Activated CD8-positive, alpha-beta memory T cell treated with anti-CD3 and anti-CD28 coated beads for 48 hours (primary cell): ENCODE measurements around the gene C2CD4C.
"Not testable (repeated sequence)": the region's sequence is repeated elsewhere in the genome, so short reads cannot be mapped to it uniquely, and the experiment has no call there.

ENCODE experiments used
- DNase-seq, 3 experiments: peaks; one replicate each; pipeline ENCODE4 v3.0.0-alpha.2; 2020; ENCODE audit warnings: low read depth in 2 of 3, low spot score in 2 of 3

C2CD4C gene

DNA sequence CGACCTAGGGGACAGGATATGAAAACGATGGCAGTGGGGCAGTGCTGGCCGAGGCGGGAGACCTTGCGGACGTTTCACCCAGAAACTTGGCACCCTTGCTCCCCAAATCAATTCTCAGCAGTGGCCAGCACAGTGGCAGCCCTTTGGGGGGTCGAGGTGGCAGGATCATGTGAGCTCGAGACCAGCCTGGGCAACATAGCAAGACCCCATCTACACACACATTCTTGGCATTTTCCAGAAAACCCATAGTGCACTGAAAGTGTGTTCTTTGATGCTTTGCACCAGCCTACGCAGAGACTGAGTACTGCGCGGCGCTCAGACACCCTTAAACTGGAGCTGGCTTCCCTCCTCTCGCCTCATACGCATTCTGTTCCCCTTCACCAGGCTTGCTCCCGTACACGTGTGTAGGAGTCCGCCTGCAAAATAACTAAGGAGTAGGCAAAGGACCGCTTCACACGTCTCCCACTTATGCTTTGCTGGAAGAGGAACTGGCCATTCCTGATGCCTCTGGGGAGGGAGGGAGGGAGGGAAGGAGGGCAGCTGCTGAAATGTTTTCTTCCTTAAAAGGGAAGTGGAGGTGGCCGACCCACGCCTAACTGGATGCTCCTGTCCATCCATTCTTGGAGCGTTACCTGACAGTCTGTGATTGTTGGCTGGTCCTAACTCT, 40.9 kb downstream of the C2CD4C start:
- DNase-seq = no peak

- DNase-seq = no peak
Observed at GRCh38 chr19:367561-367960, 41.4 kb downstream of the C2CD4C start.

DNA sequence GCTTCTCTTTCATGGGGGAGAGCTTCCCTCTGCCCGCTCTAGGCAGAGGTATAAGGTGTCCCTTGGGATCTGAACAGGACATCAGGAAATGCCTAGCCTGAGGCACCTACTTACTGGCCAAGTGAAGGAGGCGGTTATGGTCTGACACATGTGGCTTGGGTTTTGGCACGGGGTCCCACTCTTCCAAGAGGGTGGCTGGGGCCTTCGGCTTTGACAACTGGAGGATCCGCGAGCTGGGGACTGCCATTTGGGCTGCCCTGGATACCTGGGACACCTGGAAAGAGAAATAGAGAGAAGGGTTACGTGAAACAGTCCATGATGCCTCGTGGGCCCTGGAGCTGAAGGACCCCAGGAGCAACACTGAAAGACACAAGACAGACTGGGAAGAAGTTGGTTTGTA, 42.0 kb downstream of the C2CD4C start:
- DNase-seq = no peak

DNA sequence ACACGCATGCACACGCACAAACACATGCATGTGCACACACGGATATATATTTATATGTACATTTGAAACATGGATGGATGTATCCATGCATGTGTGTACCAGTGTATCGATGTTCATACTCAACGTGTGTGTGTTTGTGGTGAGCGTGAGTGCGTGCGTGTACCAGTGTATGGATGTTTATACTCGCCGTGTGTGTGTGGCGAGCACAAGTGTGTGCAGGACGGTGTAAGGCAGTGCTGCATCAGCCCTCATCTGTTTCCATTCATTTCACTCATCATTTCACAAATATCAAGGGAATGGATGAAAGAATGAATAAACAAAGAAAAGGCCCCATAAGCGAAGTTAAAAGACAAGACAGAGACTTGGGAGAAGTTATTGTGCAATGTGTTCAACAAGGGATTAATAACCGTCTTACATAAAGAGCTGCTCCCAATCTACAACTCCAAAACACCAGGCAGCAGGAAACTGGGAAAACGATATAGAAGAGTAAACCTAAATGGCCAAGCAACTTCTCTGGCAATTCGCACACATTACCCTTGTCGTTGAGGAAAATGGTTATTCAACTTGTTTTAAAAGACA, 42.7 kb downstream of the C2CD4C start:
- no peak for DNase-seq

DNA sequence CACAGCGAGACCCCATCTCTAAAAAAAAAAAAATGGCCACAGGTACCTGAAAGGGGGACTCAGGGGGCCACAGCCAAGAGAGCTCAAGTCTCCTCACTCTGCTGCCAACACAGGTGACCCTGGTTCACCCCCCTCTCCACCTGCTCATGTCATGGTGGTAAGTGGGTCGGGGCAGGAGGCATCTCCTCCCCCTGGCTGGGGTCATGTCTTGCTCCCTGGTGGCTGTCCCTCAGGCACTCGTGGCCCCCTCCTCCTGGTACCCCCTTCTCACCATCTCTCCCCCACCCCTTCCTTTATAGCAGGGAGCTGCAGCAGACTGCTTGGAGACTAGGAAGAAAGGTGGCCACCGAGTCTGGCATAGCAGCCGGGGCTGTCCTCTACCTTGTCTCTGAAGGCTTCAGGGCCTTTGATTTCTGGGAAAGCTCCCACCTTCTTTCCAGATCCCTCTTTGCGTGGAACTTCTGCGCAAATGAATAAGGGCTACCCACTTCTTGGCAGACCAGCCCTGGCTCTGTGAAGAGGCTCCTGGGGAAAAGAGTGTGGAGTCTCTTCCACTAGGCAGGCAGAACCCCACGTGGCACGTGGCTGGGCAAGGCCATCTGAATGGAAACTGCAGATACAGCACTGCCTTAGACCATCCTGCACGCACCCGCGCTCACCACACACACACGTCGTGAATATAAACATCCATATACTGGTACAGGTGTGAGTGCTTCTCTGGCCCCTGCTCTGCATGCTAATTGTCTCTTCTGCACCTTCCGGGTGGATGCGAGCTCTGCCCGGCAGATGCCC, 44.3 kb downstream of the C2CD4C start:
- no peak for DNase-seq

- no peak for DNase-seq
Observed at GRCh38 chr19:362683-363082, 46.3 kb downstream of the C2CD4C start.

DNA sequence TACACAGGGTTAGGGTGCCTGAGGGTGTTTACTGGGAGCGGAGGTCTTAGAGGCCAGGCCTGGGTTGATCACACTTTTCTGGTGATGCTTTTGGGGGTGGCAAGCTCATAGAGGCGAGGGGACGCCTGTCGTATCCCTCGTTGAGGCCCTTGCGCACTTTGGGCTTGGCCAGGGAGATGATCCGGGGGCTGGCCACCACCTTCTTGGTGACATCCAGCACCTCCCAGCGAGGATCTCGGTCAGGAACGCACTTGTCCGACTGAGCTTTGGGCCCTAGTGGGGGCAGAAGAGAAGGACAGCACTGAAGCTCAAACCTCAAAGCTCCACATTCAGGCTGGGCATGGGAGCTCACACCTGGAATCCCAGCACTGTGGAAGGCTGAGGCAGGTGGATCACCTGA, 46.8 kb downstream of the C2CD4C start:
- no peak for DNase-seq

DNA sequence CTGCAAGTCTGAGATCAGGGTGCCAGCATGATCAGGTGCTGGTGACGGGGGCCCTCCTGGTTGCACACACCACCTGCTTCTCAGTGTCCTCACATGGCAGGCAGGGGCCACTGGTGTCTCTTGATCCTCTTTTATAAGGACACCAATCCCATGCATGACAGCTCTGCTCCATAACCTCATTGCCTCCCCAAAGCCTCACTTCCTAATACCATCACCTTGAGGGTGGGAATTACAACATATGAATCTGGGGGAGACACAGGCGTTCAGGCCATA, 49.4 kb downstream of the C2CD4C start:
- DNase-seq = no peak

- DNase-seq = not testable (repeated sequence)
Observed at GRCh38 chr19:355536-355935, 53.4 kb downstream of the C2CD4C start.
